Tracheal epithelial cell (primary cell): ENCODE data around the gene JUNB. TPM values are rescaled to one million over a fixed set of nuclear protein-coding genes. Genes with fewer than 3 reads are reported as not detected.

Experiments
- total RNA-seq: library from RNA; depleted of rRNA; stranded (reverse); fragments of >200 nt; gene quantifications from 2 replicates; pipeline ENCODE4 v1.2.1, GENCODE V29; 2014

The JUNB gene
- 221 and 311 TPM in 2 replicates for total RNA-seq

GRCh38 chr19:12791345-12792050 lies at the start of gene JUNB:
JUNB (plus strand) TSS chr19:12791486; CDS start chr19:12791772, 286 bp downstream.

GRCh38 chr19:12751635-12752034 lies 39.7 kb upstream of the JUNB start, which contains the start of gene BEST2:
BEST2 (plus strand) TSS chr19:12751791; CDS start chr19:12752593, 802 bp downstream.

GRCh38 chr19:12774588-12775555 lies 16.4 kb upstream of the JUNB start, which contains the start of gene HOOK2:
HOOK2 (minus strand) TSS chr19:12775552; CDS start chr19:12775449, 103 bp downstream.

GRCh38 chr19:12801466-12802266 lies 10.4 kb downstream of the JUNB start, which contains the start of the genes PRDX2 and THSD8:
PRDX2 (minus strand) TSS chr19:12801800; CDS start chr19:12801261, 539 bp downstream.
THSD8 (plus strand) TSS chr19:12802069; CDS start chr19:12802072, 3 bp downstream.

GRCh38 chr19:12806242-12807081 lies 15.2 kb downstream of the JUNB start, which contains the start of gene RNASEH2A:
RNASEH2A (plus strand) TSS chr19:12806584; CDS start chr19:12806674, 90 bp downstream.

GRCh38 chr19:12834566-12834943 lies 43.3 kb downstream of the JUNB start, which contains the start of gene RTBDN:
RTBDN (minus strand) TSS chr19:12834579; CDS start chr19:12829979, 4,600 bp downstream.

GRCh38 chr19:12838182-12838885 lies 47.0 kb downstream of the JUNB start, which contains the start of gene MAST1:
MAST1 (plus strand) TSS chr19:12838515; CDS start chr19:12838573, 58 bp downstream.

Other genes starting within 250 kb of the JUNB start
- gene ZNF564, start 240.0 kb upstream of the JUNB start, total RNA-seq = 4.3 and 5.1 TPM in 2 replicates
- 7.0 and 7.7 TPM in 2 replicates for gene ZNF490, start 180.7 kb upstream of the JUNB start, total RNA-seq
- gene ZNF791, start 180.6 kb upstream of the JUNB start, total RNA-seq = 7.2 and 13.6 TPM in 2 replicates
- 42.8 and 58.8 TPM in 2 replicates for gene MAN2B1, start 124.7 kb upstream of the JUNB start, total RNA-seq
- 6.3 and 11.7 TPM in 2 replicates for gene WDR83, start 124.7 kb upstream of the JUNB start, total RNA-seq
- gene DHPS, start 109.6 kb upstream of the JUNB start, total RNA-seq = 63.4 and 72.7 TPM in 2 replicates
- gene GNG14, start 103.5 kb upstream of the JUNB start, total RNA-seq = not detected in 2 replicates
- 8.2 and 8.7 TPM in 2 replicates for gene FBXW9, start 94.9 kb upstream of the JUNB start, total RNA-seq
- 28.4 and 29.4 TPM in 2 replicates for gene TNPO2, start 67.6 kb upstream of the JUNB start, total RNA-seq
- 110 and 143 TPM in 2 replicates for gene TRIR, start 56.8 kb upstream of the JUNB start, total RNA-seq
- 72.9 and 77.6 TPM in 2 replicates for gene GET3, start 54.0 kb upstream of the JUNB start, total RNA-seq
- not detected in 2 replicates for gene BEST2, start 39.7 kb upstream of the JUNB start, total RNA-seq
- gene HOOK2, start 15.9 kb upstream of the JUNB start, total RNA-seq = 40.9 and 52.3 TPM in 2 replicates
- gene PRDX2, start 10.3 kb downstream of the JUNB start, total RNA-seq = 178 and 246 TPM in 2 replicates
- not detected in 2 replicates for gene THSD8, start 10.6 kb downstream of the JUNB start, total RNA-seq
- 9.2 and 14.7 TPM in 2 replicates for gene RNASEH2A, start 15.1 kb downstream of the JUNB start, total RNA-seq
- gene RTBDN, start 43.1 kb downstream of the JUNB start, total RNA-seq = not detected in 2 replicates
- 0.43 and 1.4 TPM in 2 replicates for gene MAST1, start 47.0 kb downstream of the JUNB start, total RNA-seq
- 25.8 and 48.2 TPM in 2 replicates for gene DNASE2, start 90.0 kb downstream of the JUNB start, total RNA-seq
- gene KLF1, start 95.7 kb downstream of the JUNB start, total RNA-seq = 0.24 TPM in 1 of 2 replicates, not detected in the other
- gene GCDH, start 99.7 kb downstream of the JUNB start, total RNA-seq = 21.5 and 28.9 TPM in 2 replicates
- gene SYCE2, start 127.8 kb downstream of the JUNB start, total RNA-seq = not detected in 2 replicates
- gene FARSA, start 142.2 kb downstream of the JUNB start, total RNA-seq = 77.2 and 78.3 TPM in 2 replicates
- 522 and 1,123 TPM in 2 replicates for gene CALR, start 147.1 kb downstream of the JUNB start, total RNA-seq
- 71.6 and 126 TPM in 2 replicates for gene RAD23A, start 154.4 kb downstream of the JUNB start, total RNA-seq
- 16.8 and 22.9 TPM in 2 replicates for gene GADD45GIP1, start 165.7 kb downstream of the JUNB start, total RNA-seq
- gene DAND5, start 178.1 kb downstream of the JUNB start, total RNA-seq = 0.24 TPM in 1 of 2 replicates, not detected in the other
- 8.7 and 16.6 TPM in 2 replicates for gene NFIX, start 204.0 kb downstream of the JUNB start, total RNA-seq